Cardiac muscle cell (in vitro differentiated cells and primary cell): ENCODE measurements around the gene NKAIN4. TPM values are rescaled to one million over a fixed set of nuclear protein-coding genes. Genes with fewer than 3 reads are reported as not detected.

Experiments
- DNase-seq, 2 donors: peaks; one replicate each; pipeline versions ENCODE4 v3.0.0 to v3.0.0-alpha.2; 2010 to 2017; ENCODE audit warnings: low read depth in 1 of 2, low spot score in 1 of 2
- H3K27ac ChIP-seq: fragments of 200-600 bp; sonication (generic); 2 replicates; pipeline ENCODE4 v1.5.1; 2016
- H3K27me3 ChIP-seq: fragments of 200-600 bp; sonication (generic); 2 replicates; pipeline ENCODE4 v1.6.0; 2016; ENCODE audit warnings: control low read depth
- H3K36me3 ChIP-seq: fragments of 200-600 bp; sonication (generic); 2 replicates; pipeline ENCODE4 v1.5.1; 2016; ENCODE audit warnings: control low read depth
- H3K4me1 ChIP-seq: fragments of 200-600 bp; sonication (generic); 2 replicates; pipeline ENCODE4 v1.8.1; 2017; ENCODE audit warnings: low read depth, mild to moderate bottlenecking, mixed run types
- H3K4me3 ChIP-seq: fragments of 200-600 bp; sonication (generic); 2 replicates; pipeline ENCODE4 v1.5.1; 2016; ENCODE audit warnings: mild to moderate bottlenecking
- H3K9me3 ChIP-seq: fragments of 200-600 bp; sonication (generic); 2 replicates; pipeline ENCODE4 v1.5.1; 2017; ENCODE audit warnings: low read depth, mild to moderate bottlenecking, control low read depth
- CTCF ChIP-seq: IDR thresholded peaks from 2 replicates; pipeline ENCODE4 v1.5.1; 2012; ENCODE audit warnings: low read depth, mild to moderate bottlenecking, low read length
- polyA plus RNA-seq: library from polyadenylated mRNA; unstranded; fragments of >200 nt; fragmentation: Nextera tagmentation; extraction: Ambion mirVana; gene quantifications from 2 replicates; pipeline ENCODE4 v1.2.1, GENCODE V29; 2016
- total RNA-seq: library from RNA; depleted of rRNA; stranded (reverse); fragments of >200 nt; gene quantifications from 2 replicates; pipeline ENCODE4 v1.2.3, GENCODE V29; 2016

Gene NKAIN4
- total and polyA plus RNA-seq, 2 experiments from 2014 or later = not detected

DNA sequence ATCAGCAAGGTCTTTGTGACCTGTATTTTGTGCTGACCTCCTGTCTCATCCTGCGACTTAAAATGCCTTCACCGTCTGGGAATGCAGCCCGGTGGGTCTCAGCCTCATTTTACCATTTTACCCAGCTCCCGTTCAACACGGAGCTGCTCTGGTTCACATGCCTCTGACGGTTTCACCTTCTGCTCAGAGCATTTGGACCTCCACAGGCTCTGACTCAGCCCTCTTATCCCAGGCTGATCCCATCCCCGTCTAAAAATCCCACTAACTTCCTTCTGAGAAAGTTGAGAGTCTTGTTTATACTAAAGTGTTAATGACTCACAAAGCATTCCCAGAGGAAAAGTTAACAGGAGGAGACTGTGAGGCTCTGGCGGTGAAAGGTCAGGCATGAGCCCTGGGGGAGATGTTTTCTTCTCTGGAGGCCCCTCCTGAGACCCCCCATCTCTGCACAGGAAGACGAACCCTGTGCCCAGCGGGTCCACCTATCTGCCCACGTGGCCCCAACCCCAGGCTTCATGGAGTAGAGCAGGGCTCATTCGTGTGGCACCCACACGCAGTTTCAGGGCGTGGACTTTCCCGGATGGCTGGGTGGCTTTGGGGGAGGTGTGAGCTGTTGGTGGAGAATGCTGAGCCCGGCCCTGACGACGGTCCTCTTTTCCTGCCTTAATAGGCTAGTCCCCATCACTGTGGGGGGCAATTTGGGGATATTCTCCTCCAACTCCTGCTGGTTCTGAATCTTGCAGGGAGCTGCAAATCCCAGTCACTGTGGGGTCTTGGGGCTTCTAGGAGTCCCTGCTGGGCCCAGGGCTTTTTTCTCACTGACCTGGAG lies 21.8 kb downstream of the NKAIN4 start:
- no peak overlapping the region for H3K27ac ChIP-seq
- H3K36me3 ChIP-seq = no peaks in the 10 kb centered on the region
- no peaks in the 10 kb centered on the region for H3K9me3 ChIP-seq
- no peak for TF ChIP-seq CTCF
- H3K27me3 ChIP-seq = no peaks in the 10 kb centered on the region
- no peak overlapping the region for H3K4me3 ChIP-seq
- peak in 1 of 2 donors; percentile 87 for DNase-seq
- H3K4me1 ChIP-seq = no peaks in the 10 kb centered on the region

DNA sequence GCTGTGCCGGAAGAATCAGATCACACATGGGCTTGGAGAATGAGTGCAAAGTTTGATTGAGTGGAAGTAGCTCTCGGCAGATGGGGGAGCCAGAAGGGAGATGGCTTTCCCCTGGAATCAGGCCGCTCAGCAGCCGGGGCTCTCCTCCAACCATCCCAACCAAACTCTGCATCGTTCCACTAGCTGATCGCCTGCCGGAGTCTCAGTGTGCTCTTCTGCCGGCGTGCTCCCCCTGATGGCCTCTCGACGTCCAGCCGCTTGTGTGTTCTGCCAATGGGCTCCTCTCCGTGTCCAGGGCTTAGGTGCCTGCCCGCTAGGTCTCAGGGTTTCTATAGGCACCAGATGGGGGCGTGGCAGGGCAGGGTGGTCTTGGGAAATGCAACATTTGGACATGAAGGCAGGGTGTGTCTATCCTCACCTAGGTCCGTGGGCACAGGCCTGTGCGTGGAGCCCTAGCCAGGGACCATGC lies 23.4 kb downstream of the NKAIN4 start:
- peak; percentile 79 to 83 for DNase-seq
- Histone ChIP-seq H3K27ac (no peak overlapping the region), H3K9me3 (no peaks in the 10 kb centered on the region)

GRCh38 chr20:63228806-63229205 lies 25.5 kb downstream of the NKAIN4 start:
- no peak for TF ChIP-seq CTCF
- Histone ChIP-seq H3K4me1 (no peaks in the 10 kb centered on the region), H3K27ac (no peak overlapping the region), H3K9me3 (no peaks in the 10 kb centered on the region), H3K27me3 (no peaks in the 10 kb centered on the region), H3K36me3 (no peaks in the 10 kb centered on the region), H3K4me3 (no peak overlapping the region)
- no peak for DNase-seq

More for the DNA sequence above, 23.4 kb downstream of the NKAIN4 start:
- H3K36me3 ChIP-seq = no peaks in the 10 kb centered on the region
- no peaks in the 10 kb centered on the region for H3K4me1 ChIP-seq
- H3K4me3 ChIP-seq = no peak overlapping the region
- TF ChIP-seq CTCF = peak; percentile 80
- H3K27me3 ChIP-seq = no peaks in the 10 kb centered on the region

DNA sequence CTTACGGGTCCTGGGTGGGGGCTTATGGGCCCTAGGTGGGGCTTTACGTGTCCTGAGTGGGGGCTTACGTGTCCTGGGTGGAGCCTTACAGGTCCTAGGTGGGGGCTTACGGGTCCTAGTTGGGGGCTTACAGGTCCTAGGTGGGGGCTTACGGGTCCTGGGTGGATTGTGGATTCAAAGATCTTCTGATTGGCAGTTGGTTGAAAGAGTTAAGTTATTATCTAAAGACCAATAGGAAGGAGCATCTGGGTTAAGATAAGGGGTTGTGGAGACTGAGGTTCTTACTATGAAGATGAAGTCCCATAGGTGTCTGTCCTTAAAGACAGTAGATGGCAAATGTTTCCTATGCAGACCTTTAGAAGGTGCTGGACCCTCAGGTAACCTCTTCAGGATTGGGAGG lies 27.0 kb downstream of the NKAIN4 start:
- H3K9me3 ChIP-seq = no peaks in the 10 kb centered on the region
- H3K27me3 ChIP-seq = peaks cover 6% of the 10 kb centered on the region
- TF ChIP-seq CTCF = no peak
- no peak overlapping the region for H3K4me3 ChIP-seq
- H3K4me1 ChIP-seq = no peaks in the 10 kb centered on the region
- no peaks in the 10 kb centered on the region for H3K36me3 ChIP-seq
- no peak for DNase-seq
- H3K27ac ChIP-seq = no peak overlapping the region

GRCh38 chr20:63226042-63226943 lies 28.0 kb downstream of the NKAIN4 start:
- H3K36me3 ChIP-seq = no peaks in the 10 kb centered on the region
- H3K9me3 ChIP-seq = no peaks in the 10 kb centered on the region
- no peak for TF ChIP-seq CTCF
- H3K27ac ChIP-seq = no peak overlapping the region
- peaks cover 13% of the 10 kb centered on the region for H3K27me3 ChIP-seq
- H3K4me1 ChIP-seq = no peaks in the 10 kb centered on the region
- no peak overlapping the region for H3K4me3 ChIP-seq
- DNase-seq = no peak
